Activated naive CD8-positive, alpha-beta T cell treated with anti-CD3 and anti-CD28 coated beads, Interleukin-2, amount 50 U/mL, for 24 hours (primary cell): ENCODE results near the gene PDIA6.
A peak's percentile ranks its signal among the peaks of the same experiment; 100 is the strongest.
"Not testable (repeated sequence)": the region's sequence is repeated elsewhere in the genome, so short reads cannot be mapped to it uniquely, and the experiment has no call there.

Source experiments
- ATAC-seq: fragments of 150-1000 bp; cut with Tn5 transposase; one replicate; pipeline ENCODE4 v1.10.0; 2021
- DNase-seq: peaks from one replicate; pipeline ENCODE4 v3.0.0; 2021
- H3K27ac Mint-ChIP-seq: one replicate; pipeline ENCODE4 v1.8.0; 2021; ENCODE audit warnings: mild to moderate bottlenecking, mixed read lengths
- H3K27me3 Mint-ChIP-seq: one replicate; pipeline ENCODE4 v1.8.0; 2021; ENCODE audit warnings: mixed read lengths
- H3K36me3 Mint-ChIP-seq: one replicate; pipeline ENCODE4 v1.8.0; 2021; ENCODE audit warnings: low read depth, mixed read lengths
- H3K4me1 Mint-ChIP-seq: one replicate; pipeline ENCODE4 v1.8.0; 2021; ENCODE audit warnings: mixed read lengths
- H3K4me3 Mint-ChIP-seq: one replicate; pipeline ENCODE4 v1.8.0; 2021; ENCODE audit warnings: mild to moderate bottlenecking, moderate library complexity, mixed read lengths
- H3K9me3 Mint-ChIP-seq: one replicate; pipeline ENCODE4 v1.8.0; 2021; ENCODE audit warnings: mixed read lengths

PDIA6 gene

DNA sequence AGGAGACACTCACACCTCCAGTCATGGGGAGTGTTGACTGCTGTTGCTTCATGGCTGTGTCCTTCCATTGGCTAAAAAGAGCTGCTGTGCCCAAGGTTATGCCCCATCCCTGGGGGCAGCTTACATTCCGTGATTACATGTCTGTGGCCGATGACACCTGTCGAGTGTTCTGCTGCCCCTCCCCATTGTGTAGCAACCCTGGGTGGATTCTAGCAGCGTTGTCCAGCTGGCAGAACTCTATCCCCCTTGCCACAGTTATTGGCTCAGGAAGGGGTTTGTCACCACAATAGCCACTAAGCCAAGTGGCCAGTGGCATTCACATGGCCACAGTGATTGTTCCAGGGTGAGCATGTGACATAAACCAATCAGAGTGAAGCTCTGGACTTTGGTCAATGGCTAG lies 11.6 kb upstream of the PDIA6 start:
- H3K36me3 Mint-ChIP-seq: no peaks in the 10 kb centered on the region
- ATAC-seq (no peak), DNase-seq (no peak)
- H3K4me3 Mint-ChIP-seq: no peak overlapping the region
- peaks cover 14% of the 10 kb centered on the region for H3K27me3 Mint-ChIP-seq
- H3K4me1 Mint-ChIP-seq: no peaks in the 10 kb centered on the region
- no peaks in the 10 kb centered on the region for H3K9me3 Mint-ChIP-seq
- H3K27ac Mint-ChIP-seq: no peak overlapping the region

- Mint-ChIP-seq H3K9me3 (no peaks in the 10 kb centered on the region), H3K4me1 (no peaks in the 10 kb centered on the region), H3K4me3 (no peak overlapping the region), H3K27me3 (peaks cover 14% of the 10 kb centered on the region), H3K27ac (no peak overlapping the region), H3K36me3 (no peaks in the 10 kb centered on the region)
- no peak for ATAC-seq
- DNase-seq: no peak
These were observed 8.6 kb upstream of the PDIA6 start for GRCh38 chr2:10820978-10821695.

DNA sequence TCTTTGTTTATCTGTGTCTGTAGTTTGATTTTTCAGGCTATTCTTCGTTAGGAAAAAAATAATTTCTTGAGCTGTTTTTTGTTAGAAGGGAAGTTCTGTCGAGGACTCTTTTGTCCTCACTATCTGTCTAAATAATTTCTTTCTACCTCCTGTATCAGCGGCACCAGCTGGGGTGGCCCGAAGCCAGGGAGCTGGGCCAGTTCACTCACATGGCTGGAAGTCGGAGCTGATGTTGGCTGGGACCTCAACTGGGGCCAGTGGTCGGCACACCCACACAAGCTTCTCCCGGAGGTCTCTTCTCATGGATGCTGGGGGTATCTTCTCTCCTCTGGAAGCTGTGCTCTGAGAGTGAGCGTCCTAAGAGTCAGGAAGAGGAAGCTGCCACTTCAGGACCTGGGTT lies 8.0 kb upstream of the PDIA6 start:
- peaks cover 15% of the 10 kb centered on the region for H3K27me3 Mint-ChIP-seq
- no peak for ATAC-seq
- H3K27ac Mint-ChIP-seq: no peak overlapping the region
- no peaks in the 10 kb centered on the region for H3K4me1 Mint-ChIP-seq
- no peaks in the 10 kb centered on the region for H3K36me3 Mint-ChIP-seq
- no peak overlapping the region for H3K4me3 Mint-ChIP-seq
- no peaks in the 10 kb centered on the region for H3K9me3 Mint-ChIP-seq
- no peak for DNase-seq

DNA sequence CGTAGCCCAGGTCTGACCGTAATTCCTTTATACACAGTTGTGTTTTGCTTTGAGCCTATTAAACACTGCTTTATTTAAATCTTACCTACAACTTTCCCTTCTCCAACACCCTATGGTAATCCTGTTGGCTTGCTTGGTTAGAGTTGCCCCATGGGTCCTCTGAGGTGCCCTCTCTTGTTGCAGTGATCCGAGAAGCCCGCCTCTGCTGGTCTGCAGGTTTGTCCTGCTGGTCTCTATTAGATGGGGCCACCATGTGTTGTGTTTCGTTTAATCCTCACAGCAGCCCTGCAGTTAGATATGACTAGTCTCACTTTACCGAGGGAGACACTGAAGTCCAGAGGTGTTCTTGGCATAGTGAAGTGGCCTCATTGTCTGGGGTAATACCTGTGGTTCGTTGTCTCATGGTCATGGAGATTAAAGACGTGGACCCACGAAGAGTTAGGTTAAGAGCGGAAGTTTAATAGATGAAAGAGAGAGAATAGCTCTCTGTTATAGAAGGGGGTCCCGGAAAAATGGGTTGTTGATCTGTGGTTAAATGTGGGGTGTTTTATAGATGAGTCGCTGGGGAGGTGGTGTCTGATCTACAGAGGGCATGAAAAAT lies 7.2 kb upstream of the PDIA6 start:
- ATAC-seq: no peak

GRCh38 chr2:10818984-10819383 lies 6.4 kb upstream of the PDIA6 start:
- H3K27me3 Mint-ChIP-seq: peaks cover 15% of the 10 kb centered on the region
- H3K4me1 Mint-ChIP-seq: no peaks in the 10 kb centered on the region
- no peak overlapping the region for H3K4me3 Mint-ChIP-seq
- H3K27ac Mint-ChIP-seq: no peak overlapping the region
- no peaks in the 10 kb centered on the region for H3K9me3 Mint-ChIP-seq
- DNase-seq: no peak
- no peaks in the 10 kb centered on the region for H3K36me3 Mint-ChIP-seq
- no peak for ATAC-seq

More for the DNA sequence above, 7.2 kb upstream of the PDIA6 start:
- DNase-seq: no peak
- Mint-ChIP-seq H3K4me3 (no peak overlapping the region), H3K9me3 (no peaks in the 10 kb centered on the region), H3K27ac (no peak overlapping the region), H3K4me1 (no peaks in the 10 kb centered on the region), H3K27me3 (peaks cover 15% of the 10 kb centered on the region), H3K36me3 (no peaks in the 10 kb centered on the region)

- peaks cover 15% of the 10 kb centered on the region for H3K27me3 Mint-ChIP-seq
- H3K4me3 Mint-ChIP-seq, H3K9me3 Mint-ChIP-seq, H3K4me1 Mint-ChIP-seq, ATAC-seq, DNase-seq, H3K27ac Mint-ChIP-seq, H3K36me3 Mint-ChIP-seq: not testable (repeated sequence)
These were observed 5.7 kb upstream of the PDIA6 start for GRCh38 chr2:10818305-10818704.

DNA sequence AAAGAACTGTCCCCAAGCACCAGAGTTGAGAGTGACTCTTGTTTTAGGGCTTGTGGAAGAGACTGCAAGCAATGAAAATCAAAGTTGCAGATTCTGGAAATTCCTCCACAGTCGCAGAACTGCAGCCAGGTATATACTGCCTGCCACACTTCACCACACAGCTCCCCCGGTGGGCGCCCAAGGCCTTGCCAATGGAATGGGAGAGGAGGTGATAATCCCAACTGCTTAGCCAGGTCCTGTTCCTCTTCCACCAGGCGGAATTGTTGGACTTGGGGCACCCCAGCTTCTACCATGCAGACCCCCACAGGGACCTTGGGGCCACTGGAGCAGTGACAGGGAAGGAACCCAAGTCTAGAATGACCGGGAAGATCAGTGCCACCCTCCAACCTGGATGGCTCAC lies 4.8 kb upstream of the PDIA6 start:
- ATAC-seq (no peak), DNase-seq (no peak)
- peaks cover 3% of the 10 kb centered on the region for H3K4me1 Mint-ChIP-seq
- H3K27ac Mint-ChIP-seq: peak overlapping the region; percentile 6
- H3K4me3 Mint-ChIP-seq: no peak overlapping the region
- H3K9me3 Mint-ChIP-seq: no peaks in the 10 kb centered on the region
- H3K27me3 Mint-ChIP-seq: peaks cover 15% of the 10 kb centered on the region
- no peaks in the 10 kb centered on the region for H3K36me3 Mint-ChIP-seq

GRCh38 chr2:10814571-10815331 lies 2.2 kb upstream of the PDIA6 start:
- Mint-ChIP-seq H3K27me3 (peaks cover 11% of the 10 kb centered on the region), H3K4me1 (peaks cover 19% of the 10 kb centered on the region), H3K36me3 (peaks cover 13% of the 10 kb centered on the region), H3K4me3 (no peak overlapping the region), H3K27ac (no peak overlapping the region), H3K9me3 (no peaks in the 10 kb centered on the region)
- ATAC-seq: no peak
- DNase-seq: no peak

GRCh38 chr2:10814142-10814541 lies 1.6 kb upstream of the PDIA6 start:
- Mint-ChIP-seq H3K27me3 (peaks cover 11% of the 10 kb centered on the region), H3K4me3 (peak overlapping the region; percentile 21), H3K4me1 (peaks cover 24% of the 10 kb centered on the region), H3K9me3 (no peaks in the 10 kb centered on the region), H3K27ac (peak overlapping the region; percentile 42), H3K36me3 (peaks cover 13% of the 10 kb centered on the region)
- DNase-seq (no peak), ATAC-seq (no peak)

DNA sequence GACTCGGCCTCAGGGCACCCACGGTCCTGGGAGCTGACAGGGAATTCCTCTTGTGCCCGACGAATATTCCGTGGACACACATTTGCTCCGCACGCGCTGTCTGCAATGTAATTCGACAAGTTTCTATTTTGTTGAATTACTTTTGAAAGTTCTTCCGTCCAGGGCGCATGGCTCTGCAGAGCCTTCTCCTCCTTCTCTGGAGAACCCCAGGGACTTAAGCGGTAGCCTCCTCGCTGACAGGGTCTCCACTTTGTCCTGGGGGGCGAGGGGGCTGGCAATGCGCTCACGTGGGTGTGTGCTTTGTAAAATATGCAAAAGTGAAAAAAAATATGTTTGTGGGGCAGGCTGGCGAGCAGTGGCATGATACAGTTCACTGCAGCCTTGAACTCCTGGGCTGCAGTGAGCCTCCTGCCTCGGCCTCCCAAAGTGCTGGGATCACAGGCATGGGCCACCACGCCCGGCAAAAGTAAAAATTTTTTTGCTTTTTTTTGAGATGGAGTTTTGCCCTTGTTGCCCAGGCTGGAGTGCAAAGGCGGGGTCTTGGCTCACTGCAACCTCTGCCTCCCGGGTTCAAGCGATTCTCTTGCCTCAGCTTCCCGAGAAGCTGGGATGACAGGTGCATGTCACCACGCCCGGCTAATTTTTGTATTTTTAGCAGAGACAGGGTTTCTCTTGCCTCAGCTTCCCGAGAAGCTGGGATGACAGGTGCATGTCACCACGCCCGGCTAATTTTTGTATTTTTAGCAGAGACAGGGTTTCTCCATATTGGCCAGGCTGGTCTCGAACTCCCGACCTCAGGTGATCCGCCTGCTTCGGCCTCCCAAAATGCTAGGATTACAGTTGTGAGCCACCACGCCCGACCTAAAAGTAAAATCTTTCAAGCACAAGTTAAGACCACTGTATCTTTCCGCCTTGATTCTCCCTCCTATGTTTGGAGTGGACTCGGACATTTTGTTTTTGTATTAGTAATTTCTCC lies 866 bp upstream of the PDIA6 start:
- ATAC-seq, H3K9me3 Mint-ChIP-seq, H3K27me3 Mint-ChIP-seq, DNase-seq: not testable (repeated sequence)
- Mint-ChIP-seq H3K4me1 (peaks cover 28% of the 10 kb centered on the region), H3K36me3 (peaks cover 17% of the 10 kb centered on the region), H3K4me3 (peak overlapping the region; percentile 90), H3K27ac (peak overlapping the region; percentile 52)

DNA sequence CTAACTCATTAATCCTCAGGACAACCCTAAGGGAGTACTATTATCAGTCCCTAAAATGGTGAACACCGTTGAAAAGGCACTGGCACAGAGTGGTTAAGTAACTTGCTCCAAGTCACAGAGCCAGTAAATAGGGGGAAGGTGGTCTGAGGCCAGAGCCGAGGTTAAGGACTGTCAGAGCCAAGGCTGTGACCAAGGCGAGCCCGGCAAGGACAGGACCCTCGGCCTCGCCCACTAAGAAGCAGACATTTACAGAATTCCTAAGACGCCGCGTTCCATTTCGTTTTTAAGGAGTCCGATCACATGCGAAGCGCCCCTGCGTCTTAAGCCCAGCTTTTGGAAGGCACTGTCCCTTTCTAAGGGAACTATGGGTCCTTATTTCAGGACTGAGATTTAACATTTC lies 1.1 kb downstream of the PDIA6 start:
- ATAC-seq (no peak), DNase-seq (no peak)
- Mint-ChIP-seq H3K36me3 (peaks cover 31% of the 10 kb centered on the region), H3K4me3 (peak overlapping the region; percentile 90), H3K27me3 (peaks cover 2% of the 10 kb centered on the region), H3K27ac (peak overlapping the region; percentile 92), H3K4me1 (peaks cover 41% of the 10 kb centered on the region), H3K9me3 (no peaks in the 10 kb centered on the region)

- peak overlapping the region; percentile 92 for H3K27ac Mint-ChIP-seq
- DNase-seq (no peak), ATAC-seq (peak; percentile 11)
- peaks cover 41% of the 10 kb centered on the region for H3K4me1 Mint-ChIP-seq
- H3K4me3 Mint-ChIP-seq: peak overlapping the region; percentile 90
- no peaks in the 10 kb centered on the region for H3K9me3 Mint-ChIP-seq
- H3K36me3 Mint-ChIP-seq: peaks cover 37% of the 10 kb centered on the region
- H3K27me3 Mint-ChIP-seq: no peaks in the 10 kb centered on the region
These were observed 2.1 kb downstream of the PDIA6 start for GRCh38 chr2:10810202-10811161.

DNA sequence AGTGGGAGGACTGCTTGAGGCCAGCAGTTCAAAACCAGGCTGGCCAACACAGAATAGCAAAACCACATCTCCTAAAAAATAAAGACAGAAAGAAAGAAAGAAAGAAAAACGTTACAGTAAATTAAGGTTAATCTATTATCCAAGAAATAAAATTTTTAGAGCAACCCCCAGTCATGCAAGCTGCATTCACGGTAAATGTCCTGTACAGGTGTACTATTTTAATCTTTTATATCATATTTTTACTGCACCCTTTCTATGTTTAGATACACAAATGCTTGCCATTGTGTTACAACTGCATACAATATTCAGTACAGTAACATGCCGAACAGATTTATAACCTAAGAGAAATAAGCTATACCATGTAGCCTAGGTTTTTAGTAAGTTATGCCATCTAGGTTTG lies 6.0 kb downstream of the PDIA6 start:
- no peaks in the 10 kb centered on the region for H3K9me3 Mint-ChIP-seq
- DNase-seq: no peak
- H3K4me3 Mint-ChIP-seq: no peak overlapping the region
- peaks cover 51% of the 10 kb centered on the region for H3K36me3 Mint-ChIP-seq
- H3K27ac Mint-ChIP-seq: no peak overlapping the region
- no peak for ATAC-seq
- H3K4me1 Mint-ChIP-seq: peaks cover 41% of the 10 kb centered on the region
- no peaks in the 10 kb centered on the region for H3K27me3 Mint-ChIP-seq
